ENCODE results near the gene VCP. TPM values are rescaled to one million over a fixed set of nuclear protein-coding genes. Genes with fewer than 3 reads are reported as not detected.

VCP gene
- total and polyA plus RNA-seq, 9 of the 15 experiments (the other 6 are each of a cell fraction or from before 2014, with no cell fraction given): 7.1 to 257 (median 199) TPM

- FAIRE-seq (peak; percentile 26), DNase-seq (ENCODE audit: extremely low read depth in 1 of 4, low spot score in 3 of 4) (peak in 1 of 4 experiments; percentile 17), ATAC-seq (no peak)
- Histone ChIP-seq H3K79me2 (ENCODE audit: control insufficient read depth, insufficient read depth, low read length) (peaks cover 58% of the 10 kb centered on the region), H3K9me3 (replicated peaks; ENCODE audit: control insufficient read depth, insufficient read depth, low read depth, low read length) (no peaks in the 10 kb centered on the region), H3K4me2 (ENCODE audit: insufficient read depth, low read length) (peak overlapping the region; percentile 90), H3K4me3 (peak overlapping the region; percentile 99), H3K9ac (ENCODE audit: insufficient read depth in 1 of 2, low read depth in 2 of 2, low read length in 2 of 2) (peak overlapping the region; percentile 93 to 95), H3K4me1 (replicated peaks in 1 of 2; ENCODE audit: control insufficient read depth in 2 of 2, insufficient read depth in 2 of 2, low read length in 2 of 2) (peaks cover 5 to 15% of the 10 kb centered on the region in 2 experiments; a peak in 3 of 5 replicates), H4K20me1 (replicated peaks; ENCODE audit: control insufficient read depth, insufficient read depth, low read length) (peaks cover 33% of the 10 kb centered on the region), H2AFZ (ENCODE audit: low read depth, low read length) (0 out of 2 replicates have a peak overlapping the region, but pooled peaks have one; percentile 39), H3K27ac (ENCODE audit: extremely low read depth, low read depth, low read length) (peak overlapping the region; percentile 97), H3K9me1 (ENCODE audit: control insufficient read depth, insufficient read depth, low read length) (no peaks in the 10 kb centered on the region), H3K27me3 (ENCODE audit: control insufficient read depth in 2 of 2, insufficient read depth in 2 of 2, low read length in 2 of 2) (no peaks in the 10 kb centered on the region), H3K36me3 (ENCODE audit: control insufficient read depth, insufficient read depth, low read length) (peaks cover 78% of the 10 kb centered on the region)
- WGBS (ENCODE audit: insufficient coverage, low coverage, missing lambda C conversion rate): 1% methylated on average over 19 of the region's 20 CpGs
- intact Hi-C loops (cut with micrococcal nuclease) (no loop called here), in situ Hi-C loops (cut with MboI) (no loop called here)
- BruUV-seq (replicated peaks): TSS peak; percentile 41
- ChIA-PET POLR2A (interaction anchor here (0.5 to 3.0 kb wide), 17 partner anchors 9 to 1149 kb away, joined by 3 to 32 read pairs (median 4); partner anchors contain the start of genes FANCG and STOML2), CTCF (ENCODE audit: low intra/inter-chr PET ratio) (interaction anchor here (0.7 kb wide), 1 partner anchor 840 kb away, joined by 3 read pairs; no protein-coding TSS in a partner anchor)
- TF ChIP-seq CHD1 (IDR thresholded peaks at IDR 0.05; ENCODE audit: low read length): peak; percentile 72
- TF ChIP-seq RBM14 (IDR thresholded peaks at IDR 0.05; ENCODE audit: borderline replicate concordance, insufficient read depth, low read depth, low read length): no peak
- no peak for TF ChIP-seq PREB (CRISPR knock-in tag; IDR thresholded peaks at IDR 0.05)
- TF ChIP-seq, protein P1, sequence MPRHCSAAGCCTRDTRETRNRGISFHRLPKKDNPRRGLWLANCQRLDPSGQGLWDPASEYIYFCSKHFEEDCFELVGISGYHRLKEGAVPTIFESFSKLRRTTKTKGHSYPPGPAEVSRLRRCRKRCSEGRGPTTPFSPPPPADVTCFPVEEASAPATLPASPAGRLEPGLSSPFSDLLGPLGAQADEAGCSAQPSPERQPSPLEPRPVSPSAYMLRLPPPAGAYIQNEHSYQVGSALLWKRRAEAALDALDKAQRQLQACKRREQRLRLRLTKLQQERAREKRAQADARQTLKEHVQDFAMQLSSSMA (CRISPR knock-in tag; IDR thresholded peaks at IDR 0.05): no peak
- TF ChIP-seq GTF2E2 (tag; IDR thresholded peaks at IDR 0.05): peak; percentile 15; the same call in 1 of the 2 replicates
- TF ChIP-seq MAFF (IDR thresholded peaks at IDR 0.05; ENCODE audit: low read length): no peak
- no peak for TF ChIP-seq ARID1B (IDR thresholded peaks at IDR 0.05)
- TF ChIP-seq, protein P2, sequence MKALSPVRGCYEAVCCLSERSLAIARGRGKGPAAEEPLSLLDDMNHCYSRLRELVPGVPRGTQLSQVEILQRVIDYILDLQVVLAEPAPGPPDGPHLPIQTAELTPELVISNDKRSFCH (CRISPR knock-in tag; IDR thresholded peaks at IDR 0.05): no peak
- TF ChIP-seq, protein P2 (tag; IDR thresholded peaks at IDR 0.05): no peak
These were observed 1.3 kb downstream of the VCP start for GRCh38 chr9:35070823-35071813.

Data from K562 (cell line).